HG02763 (cell line): ENCODE data around the gene AR.

ENCODE experiments used
- ATAC-seq: cut with Tn5 transposase; IDR thresholded peaks from one replicate; pipeline ENCODE4 v1.9.1; 2021; ENCODE audit warnings: mild to moderate bottlenecking, moderate library complexity; ENCODE audit not compliant: unreplicated experiment

AR gene, protein sequence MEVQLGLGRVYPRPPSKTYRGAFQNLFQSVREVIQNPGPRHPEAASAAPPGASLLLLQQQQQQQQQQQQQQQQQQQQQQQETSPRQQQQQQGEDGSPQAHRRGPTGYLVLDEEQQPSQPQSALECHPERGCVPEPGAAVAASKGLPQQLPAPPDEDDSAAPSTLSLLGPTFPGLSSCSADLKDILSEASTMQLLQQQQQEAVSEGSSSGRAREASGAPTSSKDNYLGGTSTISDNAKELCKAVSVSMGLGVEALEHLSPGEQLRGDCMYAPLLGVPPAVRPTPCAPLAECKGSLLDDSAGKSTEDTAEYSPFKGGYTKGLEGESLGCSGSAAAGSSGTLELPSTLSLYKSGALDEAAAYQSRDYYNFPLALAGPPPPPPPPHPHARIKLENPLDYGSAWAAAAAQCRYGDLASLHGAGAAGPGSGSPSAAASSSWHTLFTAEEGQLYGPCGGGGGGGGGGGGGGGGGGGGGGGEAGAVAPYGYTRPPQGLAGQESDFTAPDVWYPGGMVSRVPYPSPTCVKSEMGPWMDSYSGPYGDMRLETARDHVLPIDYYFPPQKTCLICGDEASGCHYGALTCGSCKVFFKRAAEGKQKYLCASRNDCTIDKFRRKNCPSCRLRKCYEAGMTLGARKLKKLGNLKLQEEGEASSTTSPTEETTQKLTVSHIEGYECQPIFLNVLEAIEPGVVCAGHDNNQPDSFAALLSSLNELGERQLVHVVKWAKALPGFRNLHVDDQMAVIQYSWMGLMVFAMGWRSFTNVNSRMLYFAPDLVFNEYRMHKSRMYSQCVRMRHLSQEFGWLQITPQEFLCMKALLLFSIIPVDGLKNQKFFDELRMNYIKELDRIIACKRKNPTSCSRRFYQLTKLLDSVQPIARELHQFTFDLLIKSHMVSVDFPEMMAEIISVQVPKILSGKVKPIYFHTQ

DNA sequence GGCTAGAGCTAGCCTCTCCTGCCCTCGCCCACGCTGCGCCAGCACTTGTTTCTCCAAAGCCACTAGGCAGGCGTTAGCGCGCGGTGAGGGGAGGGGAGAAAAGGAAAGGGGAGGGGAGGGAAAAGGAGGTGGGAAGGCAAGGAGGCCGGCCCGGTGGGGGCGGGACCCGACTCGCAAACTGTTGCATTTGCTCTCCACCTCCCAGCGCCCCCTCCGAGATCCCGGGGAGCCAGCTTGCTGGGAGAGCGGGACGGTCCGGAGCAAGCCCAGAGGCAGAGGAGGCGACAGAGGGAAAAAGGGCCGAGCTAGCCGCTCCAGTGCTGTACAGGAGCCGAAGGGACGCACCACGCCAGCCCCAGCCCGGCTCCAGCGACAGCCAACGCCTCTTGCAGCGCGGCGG, at the start of gene AR:
TSS of gene AR (plus strand) at position 204 of the 400 bp plus-strand sequence. CDS start 1,126 bp downstream, outside the sequence.
- no peak for ATAC-seq

DNA sequence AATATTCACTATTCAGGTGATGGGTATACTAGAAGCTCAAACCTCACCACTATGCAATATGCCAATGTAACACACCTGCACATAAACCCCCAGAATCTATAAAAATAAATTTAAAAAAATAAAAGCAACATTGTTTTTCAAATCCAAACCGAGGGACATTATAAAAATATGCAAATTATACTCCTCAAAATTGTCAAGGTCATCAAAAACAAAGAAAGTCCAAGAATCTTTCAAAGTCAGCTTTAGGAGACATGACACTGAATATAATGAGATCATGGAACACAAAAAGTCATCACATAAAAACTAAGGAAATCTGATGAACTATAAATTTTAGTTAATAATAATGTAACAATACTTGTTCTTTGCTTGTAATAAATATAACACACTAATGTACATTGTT, 43.2 kb upstream of the AR start:
- no peak for ATAC-seq

DNA sequence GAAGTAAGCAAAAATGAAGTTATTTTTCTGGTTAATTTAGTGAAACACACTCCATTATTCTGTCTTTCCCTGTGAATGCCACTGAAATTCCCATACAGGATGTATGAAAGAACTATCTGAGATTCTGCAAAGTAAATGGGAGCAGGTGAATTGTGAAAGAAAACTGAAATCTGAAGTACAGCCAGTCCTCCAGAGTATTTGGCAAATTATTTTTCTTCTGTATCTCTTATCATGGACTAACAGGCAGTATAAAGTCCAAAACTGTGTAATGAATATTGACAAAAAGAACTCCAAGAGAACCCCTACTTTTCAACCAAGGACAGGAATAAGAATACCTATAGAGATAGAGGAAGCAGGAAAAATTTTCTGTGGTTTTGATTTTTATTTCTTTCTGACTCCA, 40.8 kb upstream of the AR start:
- no peak for ATAC-seq

DNA sequence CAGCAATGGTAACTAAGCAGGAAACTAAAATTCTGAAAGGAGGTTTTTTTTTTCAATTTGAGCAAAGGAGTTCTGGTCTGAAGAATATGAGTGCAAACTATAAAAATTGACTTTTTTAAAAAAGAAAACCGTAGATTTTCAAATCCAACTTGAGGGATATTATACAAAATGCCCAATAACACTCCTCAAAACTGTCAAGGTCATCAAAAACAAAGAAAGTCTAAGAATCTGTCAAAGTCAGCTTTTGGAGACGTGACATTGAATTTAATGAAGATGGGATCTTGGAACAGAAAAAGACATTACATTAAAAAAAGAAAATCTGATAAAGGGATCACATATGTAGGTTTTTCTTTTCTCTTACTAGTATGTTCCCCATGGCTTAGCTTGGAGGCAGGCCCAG, 40.4 kb upstream of the AR start:
- ATAC-seq = no peak

DNA sequence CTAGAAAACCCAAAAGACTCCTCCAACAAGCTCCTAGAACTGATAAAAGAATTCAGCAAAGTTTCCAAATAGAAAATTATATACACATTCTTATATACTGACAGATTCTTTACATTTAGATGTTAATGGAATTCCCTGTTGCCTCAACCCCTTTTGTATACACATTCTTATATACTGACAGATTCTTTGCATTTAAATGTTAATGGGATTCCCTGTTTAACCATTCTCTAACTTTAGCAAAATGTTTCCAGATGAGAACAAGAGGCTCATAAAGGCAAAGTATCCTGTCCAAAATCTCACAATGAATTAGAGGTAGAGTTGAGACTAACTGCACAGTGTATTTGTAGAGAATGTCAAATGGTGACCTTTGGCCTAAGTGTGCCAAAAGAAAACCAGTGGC, 23.1 kb upstream of the AR start:
- no peak for ATAC-seq

DNA sequence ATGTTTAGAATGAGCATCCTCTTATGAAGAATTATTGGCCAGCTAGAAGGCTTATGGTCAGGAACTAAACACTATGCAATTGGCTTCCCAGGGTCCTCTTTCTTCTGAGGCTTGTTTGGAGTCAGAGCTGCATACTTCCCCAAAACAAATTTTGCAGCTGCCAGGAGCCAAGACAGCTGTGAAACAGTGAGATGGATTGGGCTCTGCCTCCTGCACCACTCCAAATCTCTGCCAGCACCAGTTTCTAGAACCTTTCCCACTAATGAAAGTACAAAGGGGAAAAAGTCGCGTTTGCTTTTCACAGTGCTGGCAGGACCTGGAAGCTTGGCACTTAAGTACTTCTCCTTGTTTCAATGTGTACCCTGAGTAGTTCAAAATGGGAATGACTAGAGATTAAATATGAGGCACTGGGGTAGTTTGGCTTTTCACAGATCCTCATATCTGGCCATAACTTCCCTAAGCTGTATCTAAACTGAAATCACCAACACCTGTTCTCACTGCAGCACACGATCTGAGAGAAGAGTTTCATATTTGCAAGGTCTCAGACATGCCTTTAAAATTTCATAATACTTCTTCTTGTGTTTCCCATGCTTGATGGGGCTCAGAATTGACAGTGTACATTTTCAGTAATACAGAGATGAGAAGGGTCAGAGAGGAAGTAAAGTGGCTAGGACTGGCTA, 20.7 kb upstream of the AR start:
- ATAC-seq = no peak

DNA sequence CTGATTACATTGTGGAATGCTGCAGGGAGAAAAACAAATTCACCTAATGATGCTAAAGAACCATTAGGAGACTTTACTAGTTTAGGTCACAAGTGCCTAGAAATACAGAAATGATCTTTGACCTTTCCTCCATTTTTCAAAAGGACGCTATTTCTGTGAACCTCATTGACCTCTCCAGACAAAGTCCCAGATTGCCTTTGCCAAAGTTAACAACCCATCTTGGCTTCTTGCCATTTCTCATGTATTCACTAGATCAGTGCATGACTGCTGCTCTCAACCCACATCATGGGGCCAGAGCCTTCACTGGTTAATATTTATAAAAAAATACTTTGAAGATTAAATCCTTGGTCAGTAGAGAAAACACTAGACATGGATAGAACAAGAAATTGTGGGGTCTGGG, 19.9 kb upstream of the AR start:
- ATAC-seq = no peak

DNA sequence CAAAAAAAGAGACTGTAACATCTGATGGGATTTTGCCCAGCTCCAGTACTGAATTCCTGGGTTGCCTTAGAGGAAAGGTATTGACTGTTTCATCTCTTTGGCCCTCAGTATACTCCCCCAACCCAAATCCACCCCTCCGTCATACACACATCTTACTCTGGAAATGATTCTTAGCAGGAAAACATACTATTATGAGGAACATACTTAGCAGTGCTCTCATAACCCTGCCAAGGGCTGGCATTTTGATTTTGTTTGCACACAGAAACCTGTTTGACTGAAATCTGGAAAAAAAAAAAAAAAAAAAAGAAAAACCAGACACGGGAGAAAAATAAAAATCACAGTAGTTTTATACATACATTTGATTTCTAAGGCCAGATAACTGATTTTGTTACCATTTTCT, 19.4 kb upstream of the AR start:
- ATAC-seq = no peak

DNA sequence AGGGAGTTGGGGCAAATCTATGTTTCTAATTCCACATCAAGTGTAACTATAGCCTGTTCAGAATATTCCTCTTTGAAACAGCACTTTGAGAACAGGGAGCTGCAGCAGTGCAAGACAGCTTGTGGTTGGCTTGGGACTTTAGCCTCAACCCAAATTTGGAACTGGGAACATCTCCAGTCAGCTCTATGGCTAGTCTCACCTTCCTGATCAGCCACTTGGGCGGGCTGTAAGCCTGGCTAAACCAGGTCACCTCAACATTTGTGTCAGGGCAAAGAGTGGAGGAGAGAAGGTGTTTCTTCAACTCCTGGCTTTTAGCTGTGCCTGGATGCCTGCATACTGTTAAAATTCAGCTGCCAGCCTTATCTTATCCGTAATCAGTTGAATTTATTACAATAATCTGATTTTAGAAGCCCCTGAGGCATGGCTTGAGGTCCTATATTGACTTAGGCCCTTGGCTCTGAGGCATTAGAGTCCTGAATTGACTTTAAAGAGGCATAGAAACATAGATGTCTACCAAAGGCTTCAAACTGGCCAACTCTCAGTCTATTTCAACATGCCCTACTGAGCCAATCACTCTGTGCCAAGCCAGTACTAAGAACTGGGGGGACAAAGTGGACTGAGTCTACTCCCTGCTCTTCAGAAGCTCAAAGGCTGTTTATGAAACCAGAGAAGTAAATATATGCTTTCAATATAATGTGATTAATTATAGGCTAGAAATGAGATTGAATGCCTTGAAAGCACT, 18.7 kb upstream of the AR start:
- ATAC-seq = no peak

DNA sequence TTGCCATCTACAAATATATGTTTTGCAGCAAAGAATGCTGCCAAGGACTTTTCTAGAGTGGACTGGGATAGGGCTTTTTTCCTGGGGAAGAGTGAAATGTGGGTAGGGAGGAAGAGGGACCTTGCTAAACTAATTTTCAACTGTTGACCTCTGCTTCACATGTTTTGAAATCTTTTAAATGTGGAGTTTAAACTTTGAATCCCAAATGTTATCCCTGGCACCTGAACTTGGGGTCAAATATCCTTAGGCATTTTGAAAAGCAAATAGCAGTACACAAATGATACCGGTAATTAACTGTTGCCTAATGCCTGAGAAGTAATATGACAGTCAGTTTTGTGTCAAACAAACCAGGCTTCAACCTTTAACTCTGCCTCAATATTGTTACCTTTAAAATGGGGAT, 7.3 kb upstream of the AR start:
- ATAC-seq = no peak

DNA sequence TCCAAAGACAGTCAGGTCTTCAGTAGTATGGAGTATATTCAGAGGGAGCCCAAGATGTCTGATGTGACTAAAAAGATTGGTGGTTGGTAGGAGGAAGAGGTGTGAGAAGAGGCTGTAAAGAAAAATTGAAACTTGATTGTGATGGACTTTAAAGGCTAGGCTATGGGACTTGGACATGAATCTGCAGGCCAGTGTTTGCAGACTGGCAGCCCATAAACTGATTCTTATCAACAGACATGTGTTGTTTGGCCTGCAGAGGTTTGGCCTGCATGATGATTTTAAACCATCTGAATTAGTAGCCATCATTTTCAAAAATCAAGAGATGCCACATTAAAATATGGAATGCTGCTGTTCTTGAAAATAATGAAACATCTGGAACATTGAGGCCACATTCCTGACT, 5.4 kb upstream of the AR start:
- ATAC-seq = no peak

DNA sequence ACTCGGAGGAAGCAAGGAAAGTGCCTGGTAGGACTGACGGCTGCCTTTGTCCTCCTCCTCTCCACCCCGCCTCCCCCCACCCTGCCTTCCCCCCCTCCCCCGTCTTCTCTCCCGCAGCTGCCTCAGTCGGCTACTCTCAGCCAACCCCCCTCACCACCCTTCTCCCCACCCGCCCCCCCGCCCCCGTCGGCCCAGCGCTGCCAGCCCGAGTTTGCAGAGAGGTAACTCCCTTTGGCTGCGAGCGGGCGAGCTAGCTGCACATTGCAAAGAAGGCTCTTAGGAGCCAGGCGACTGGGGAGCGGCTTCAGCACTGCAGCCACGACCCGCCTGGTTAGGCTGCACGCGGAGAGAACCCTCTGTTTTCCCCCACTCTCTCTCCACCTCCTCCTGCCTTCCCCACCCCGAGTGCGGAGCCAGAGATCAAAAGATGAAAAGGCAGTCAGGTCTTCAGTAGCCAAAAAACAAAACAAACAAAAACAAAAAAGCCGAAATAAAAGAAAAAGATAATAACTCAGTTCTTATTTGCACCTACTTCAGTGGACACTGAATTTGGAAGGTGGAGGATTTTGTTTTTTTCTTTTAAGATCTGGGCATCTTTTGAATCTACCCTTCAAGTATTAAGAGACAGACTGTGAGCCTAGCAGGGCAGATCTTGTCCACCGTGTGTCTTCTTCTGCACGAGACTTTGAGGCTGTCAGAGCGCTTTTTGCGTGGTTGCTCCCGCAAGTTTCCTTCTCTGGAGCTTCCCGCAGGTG, 637 bp downstream of the AR start:
- no peak for ATAC-seq

DNA sequence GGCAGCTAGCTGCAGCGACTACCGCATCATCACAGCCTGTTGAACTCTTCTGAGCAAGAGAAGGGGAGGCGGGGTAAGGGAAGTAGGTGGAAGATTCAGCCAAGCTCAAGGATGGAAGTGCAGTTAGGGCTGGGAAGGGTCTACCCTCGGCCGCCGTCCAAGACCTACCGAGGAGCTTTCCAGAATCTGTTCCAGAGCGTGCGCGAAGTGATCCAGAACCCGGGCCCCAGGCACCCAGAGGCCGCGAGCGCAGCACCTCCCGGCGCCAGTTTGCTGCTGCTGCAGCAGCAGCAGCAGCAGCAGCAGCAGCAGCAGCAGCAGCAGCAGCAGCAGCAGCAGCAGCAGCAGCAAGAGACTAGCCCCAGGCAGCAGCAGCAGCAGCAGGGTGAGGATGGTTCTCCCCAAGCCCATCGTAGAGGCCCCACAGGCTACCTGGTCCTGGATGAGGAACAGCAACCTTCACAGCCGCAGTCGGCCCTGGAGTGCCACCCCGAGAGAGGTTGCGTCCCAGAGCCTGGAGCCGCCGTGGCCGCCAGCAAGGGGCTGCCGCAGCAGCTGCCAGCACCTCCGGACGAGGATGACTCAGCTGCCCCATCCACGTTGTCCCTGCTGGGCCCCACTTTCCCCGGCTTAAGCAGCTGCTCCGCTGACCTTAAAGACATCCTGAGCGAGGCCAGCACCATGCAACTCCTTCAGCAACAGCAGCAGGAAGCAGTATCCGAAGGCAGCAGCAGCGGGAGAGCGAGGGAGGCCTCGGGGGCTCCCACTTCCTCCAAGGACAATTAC, 1.4 kb downstream of the AR start:
- ATAC-seq = no peak

DNA sequence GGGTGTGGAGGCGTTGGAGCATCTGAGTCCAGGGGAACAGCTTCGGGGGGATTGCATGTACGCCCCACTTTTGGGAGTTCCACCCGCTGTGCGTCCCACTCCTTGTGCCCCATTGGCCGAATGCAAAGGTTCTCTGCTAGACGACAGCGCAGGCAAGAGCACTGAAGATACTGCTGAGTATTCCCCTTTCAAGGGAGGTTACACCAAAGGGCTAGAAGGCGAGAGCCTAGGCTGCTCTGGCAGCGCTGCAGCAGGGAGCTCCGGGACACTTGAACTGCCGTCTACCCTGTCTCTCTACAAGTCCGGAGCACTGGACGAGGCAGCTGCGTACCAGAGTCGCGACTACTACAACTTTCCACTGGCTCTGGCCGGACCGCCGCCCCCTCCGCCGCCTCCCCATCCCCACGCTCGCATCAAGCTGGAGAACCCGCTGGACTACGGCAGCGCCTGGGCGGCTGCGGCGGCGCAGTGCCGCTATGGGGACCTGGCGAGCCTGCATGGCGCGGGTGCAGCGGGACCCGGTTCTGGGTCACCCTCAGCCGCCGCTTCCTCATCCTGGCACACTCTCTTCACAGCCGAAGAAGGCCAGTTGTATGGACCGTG, 2.2 kb downstream of the AR start:
- ATAC-seq = no peak

DNA sequence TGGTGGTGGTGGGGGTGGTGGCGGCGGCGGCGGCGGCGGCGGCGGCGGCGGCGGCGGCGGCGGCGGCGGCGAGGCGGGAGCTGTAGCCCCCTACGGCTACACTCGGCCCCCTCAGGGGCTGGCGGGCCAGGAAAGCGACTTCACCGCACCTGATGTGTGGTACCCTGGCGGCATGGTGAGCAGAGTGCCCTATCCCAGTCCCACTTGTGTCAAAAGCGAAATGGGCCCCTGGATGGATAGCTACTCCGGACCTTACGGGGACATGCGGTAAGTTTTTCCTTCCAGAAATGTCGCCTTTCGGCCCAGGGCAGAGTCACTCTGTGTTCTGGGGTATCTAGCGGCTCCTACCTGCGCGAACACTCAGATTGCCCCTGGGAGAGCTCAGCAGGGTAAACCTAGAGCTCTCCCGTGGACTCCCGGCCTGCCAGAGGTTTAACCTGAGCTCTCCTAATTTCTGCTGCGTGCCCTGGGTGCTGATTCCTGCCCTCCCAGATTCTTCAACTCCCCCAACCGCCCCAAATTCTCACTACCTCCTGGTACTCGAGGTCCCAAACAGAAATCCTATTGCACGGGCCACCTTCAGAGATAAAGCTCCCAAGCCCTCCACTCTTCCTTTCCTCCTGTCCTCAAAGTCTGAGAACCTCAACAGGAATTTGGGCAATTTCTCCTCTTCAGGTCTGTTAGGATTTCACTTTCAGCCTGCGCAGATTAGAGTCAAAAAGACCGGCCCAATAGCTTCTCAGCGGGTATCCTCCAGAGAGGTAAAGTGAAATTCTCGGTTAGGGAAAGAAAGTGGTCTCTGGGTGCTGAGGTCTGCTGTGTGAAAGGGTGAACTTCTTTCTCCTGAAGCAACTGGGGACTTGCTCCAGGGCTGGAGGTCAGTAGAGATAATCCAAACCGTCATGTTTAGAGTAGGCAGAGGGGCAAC, 2.9 kb downstream of the AR start:
- ATAC-seq = no peak

DNA sequence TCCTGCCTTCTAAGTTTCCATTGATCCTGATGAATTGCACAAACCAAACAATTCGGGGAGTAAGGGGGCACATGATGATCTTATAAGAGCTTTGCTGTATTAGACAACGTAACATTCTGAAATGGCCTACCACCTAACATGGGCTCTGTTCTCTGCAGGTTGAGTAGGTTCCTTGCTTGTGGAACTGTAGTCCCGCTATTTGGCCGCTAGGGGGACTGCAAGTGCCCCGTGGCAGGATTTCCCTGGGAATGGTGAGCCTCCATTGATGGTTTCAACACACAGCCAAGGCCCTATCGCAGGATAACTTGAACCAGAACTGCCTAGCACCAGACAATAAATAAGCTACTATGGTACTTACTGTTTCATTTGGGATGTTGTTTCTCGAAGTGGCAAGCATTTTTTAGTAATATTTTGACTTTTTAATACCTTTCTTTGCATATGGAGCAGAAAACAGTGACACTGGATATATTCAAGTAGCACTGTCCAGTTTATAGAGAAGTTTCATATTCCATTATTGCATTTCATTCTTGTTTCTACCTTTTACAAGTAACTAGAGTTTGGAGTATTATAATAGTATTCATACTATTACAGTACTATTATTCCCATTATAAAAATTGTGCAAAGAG, 11.9 kb downstream of the AR start:
- ATAC-seq = peak; percentile 48

DNA sequence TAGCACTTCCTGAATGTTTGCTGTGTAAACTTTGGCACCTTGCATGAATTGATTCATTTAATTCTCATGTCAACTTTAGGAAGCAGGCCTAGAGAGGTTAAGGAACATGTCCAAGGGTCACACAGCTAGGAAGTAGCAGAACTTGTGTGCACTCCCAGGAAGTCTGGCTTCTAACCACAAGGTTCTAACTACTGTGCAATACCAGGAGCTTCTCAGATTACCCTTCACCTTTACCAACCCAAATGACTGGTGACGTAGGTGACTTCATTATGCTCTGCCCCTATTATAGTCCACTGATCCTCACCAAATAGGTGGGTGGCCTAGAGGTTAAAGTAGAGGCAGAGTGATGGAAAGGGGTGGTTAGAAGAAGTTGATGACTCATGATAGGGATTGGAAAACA, 14.4 kb downstream of the AR start:
- no peak for ATAC-seq
